IMR-90 (cell line): ENCODE results near the gene ZSCAN12. TPM values are rescaled to one million over a fixed set of nuclear protein-coding genes. Genes with fewer than 3 reads are reported as not detected.

ENCODE experiments used
- ATAC-seq: fragments of 200-7000 bp; cut with Tn5 transposase; 2 replicates; pipeline ENCODE4 v1.9.1; 2020; ENCODE audit warnings: low read depth, mild to moderate bottlenecking, moderate library complexity
- BruUV-seq: library from RNA; stranded (reverse); fragments of 400-500 nt; replicated peaks from 2 replicates; lab custom pipeline; 2021; lab: Mats Ljungman, UMichigan
- CTCF ChIA-PET: fragments of 300-600 bp; formaldehyde crosslinking; extraction: SDS; loops from one replicate; lab custom pipeline; 2021; ENCODE audit warnings: antibody characterized with exemption; lab: Yijun Ruan, JAX
- POLR2A ChIA-PET: fragments of 300-600 bp; sonication (Branson Sonifier 250); formaldehyde crosslinking; loops from one replicate; lab custom pipeline; 2022; ENCODE audit warnings: antibody characterized with exemption; ENCODE audit not compliant: unreplicated experiment; lab: Charles Lee
- DNase-seq: peaks from one replicate; pipeline ENCODE4 v3.0.0; 2013
- H2AFZ ChIP-seq: replicated peaks from 2 replicates; pipeline ENCODE3; 2013; ENCODE audit warnings: low read length, mild to moderate bottlenecking; ENCODE audit not compliant: poor library complexity
- H2AK5ac ChIP-seq: 2 replicates; pipeline ENCODE4 v1.6.1; 2013; ENCODE audit warnings: low read depth, low read length, inconsistent platforms
- H2AK9ac ChIP-seq: replicated peaks from 2 replicates; pipeline ENCODE3; 2013; ENCODE audit warnings: mild to moderate bottlenecking, low read depth, low read length, moderate library complexity; ENCODE audit not compliant: poor library complexity
- H2BK120ac ChIP-seq: 2 replicates; pipeline ENCODE4 v1.6.1; 2013; ENCODE audit warnings: low read depth, low read length, inconsistent platforms
- H2BK15ac ChIP-seq: 3 replicates; pipeline ENCODE4 v1.6.1; 2013; ENCODE audit warnings: low read depth, low read length, inconsistent platforms
- H2BK20ac ChIP-seq: 2 replicates; pipeline ENCODE4 v1.6.1; 2013; ENCODE audit warnings: low read depth, mild to moderate bottlenecking, inconsistent platforms, low read length, moderate library complexity
- H2BK5ac ChIP-seq: 2 replicates; pipeline ENCODE4 v1.6.1; 2013; ENCODE audit warnings: mild to moderate bottlenecking, low read depth, low read length, inconsistent platforms; ENCODE audit not compliant: poor library complexity, severe bottlenecking
- H3K14ac ChIP-seq: replicated peaks from 2 replicates; pipeline ENCODE4 v1.6.1; 2013; ENCODE audit warnings: low read depth, low read length, inconsistent platforms
- H3K18ac ChIP-seq: 2 replicates; pipeline ENCODE4 v1.6.1; 2013; ENCODE audit warnings: low read depth, low read length, control low read depth
- H3K23ac ChIP-seq: 2 replicates; pipeline ENCODE4 v1.6.1; 2013; ENCODE audit warnings: low read depth, low read length, inconsistent platforms
- H3K27ac ChIP-seq: 2 replicates; pipeline ENCODE4 v1.5.1; 2013; ENCODE audit warnings: mild to moderate bottlenecking, control low read depth, low read length; ENCODE audit not compliant: insufficient read depth
- H3K27me3 ChIP-seq: 2 replicates; pipeline ENCODE4 v1.6.1; 2013; ENCODE audit warnings: low read length; ENCODE audit not compliant: control insufficient read depth, insufficient read depth
- H3K36me3 ChIP-seq: 2 replicates; pipeline ENCODE4 v1.6.1; 2013; ENCODE audit warnings: low read length, mixed read lengths; ENCODE audit not compliant: control insufficient read depth, insufficient read depth
- H3K4ac ChIP-seq: 2 replicates; pipeline ENCODE4 v1.6.1; 2013; ENCODE audit warnings: low read depth, low read length, inconsistent platforms
- H3K4me1 ChIP-seq: 2 replicates; pipeline ENCODE4 v1.6.1; 2013; ENCODE audit warnings: low read length, mixed read lengths; ENCODE audit not compliant: control insufficient read depth, insufficient read depth
- H3K4me2 ChIP-seq: 2 replicates; pipeline ENCODE4 v1.6.1; 2013; ENCODE audit warnings: low read depth, mild to moderate bottlenecking, control low read depth, low read length, moderate library complexity
- H3K4me3 ChIP-seq: 2 replicates; pipeline ENCODE4 v1.5.1; 2013; ENCODE audit warnings: low read depth, mild to moderate bottlenecking, control low read depth, low read length, moderate library complexity; ENCODE audit not compliant: insufficient read depth
- H3K56ac ChIP-seq: 2 replicates; pipeline ENCODE4 v1.6.1; 2013; ENCODE audit warnings: low read length, inconsistent platforms; ENCODE audit not compliant: insufficient read depth; ENCODE audit errors: extremely low read depth
- H3K79me1 ChIP-seq, 2 experiments: 2 replicates each; pipeline ENCODE4 v1.6.1; 2013; ENCODE audit warnings: low read length in 2 of 2, inconsistent platforms in 1 of 2, low read depth in 1 of 2
- H3K9ac ChIP-seq: 2 replicates; pipeline ENCODE4 v1.6.1; 2013; ENCODE audit warnings: low read depth, low read length, control low read depth
- H3K9me1 ChIP-seq: 2 replicates; pipeline ENCODE4 v1.6.1; 2013; ENCODE audit warnings: low read length, inconsistent platforms; ENCODE audit not compliant: insufficient read depth
- H3K9me3 ChIP-seq: 2 replicates; pipeline ENCODE4 v1.6.1; 2013; ENCODE audit warnings: low read length; ENCODE audit not compliant: control insufficient read depth, insufficient read depth
- H4K20me1 ChIP-seq: 2 replicates; pipeline ENCODE4 v1.6.1; 2013; ENCODE audit warnings: low read length, inconsistent platforms; ENCODE audit not compliant: insufficient read depth
- H4K5ac ChIP-seq: 2 replicates; pipeline ENCODE4 v1.6.1; 2013; ENCODE audit warnings: mild to moderate bottlenecking, low read depth, low read length, control low read depth
- H4K8ac ChIP-seq, 2 experiments: 2 replicates each; pipeline ENCODE4 v1.6.1; 2013; ENCODE audit warnings: low read depth in 2 of 2, low read length in 2 of 2, control low read depth in 1 of 2, inconsistent platforms in 1 of 2
- H4K91ac ChIP-seq: 2 replicates; pipeline ENCODE4 v1.6.1; 2013; ENCODE audit warnings: low read depth, low read length, inconsistent platforms; ENCODE audit not compliant: insufficient read depth
- BHLHE40 ChIP-seq: fragments of 150-350 bp; IDR thresholded peaks from 2 replicates; pipeline ENCODE4 v1.6.1; 2016; ENCODE audit warnings: mild to moderate bottlenecking, low read depth, low read length
- CEBPB ChIP-seq: IDR thresholded peaks from 2 replicates; pipeline ENCODE4 v1.6.1; 2012; ENCODE audit warnings: low read depth, low read length, improper control_type of control experiment
- CHD1 ChIP-seq: IDR thresholded peaks from 2 replicates; pipeline ENCODE4 v1.6.1; 2012; ENCODE audit warnings: low read depth, low read length, improper control_type of control experiment
- CTCF ChIP-seq: conservative IDR thresholded peaks from 2 replicates; pipeline ENCODE4 v1.5.1; 2012; ENCODE audit warnings: mild to moderate bottlenecking, low read depth, low read length, improper control_type of control experiment
- ELK1 ChIP-seq: fragments of 150-350 bp; IDR thresholded peaks from 2 replicates; pipeline ENCODE4 v1.6.1; 2016; ENCODE audit warnings: low read depth, mild to moderate bottlenecking, low read length, moderate library complexity, borderline replicate concordance
- FOS ChIP-seq: fragments of 150-350 bp; IDR thresholded peaks from 2 replicates; pipeline ENCODE4 v1.6.1; 2016; ENCODE audit warnings: low read depth, low read length
- MAFK ChIP-seq: IDR thresholded peaks from 2 replicates; pipeline ENCODE4 v1.6.1; 2012; ENCODE audit warnings: low read depth, low read length, improper control_type of control experiment
- MAZ ChIP-seq: IDR thresholded peaks from 2 replicates; pipeline ENCODE4 v1.6.1; 2012; ENCODE audit warnings: low read depth, mild to moderate bottlenecking, low read length, improper control_type of control experiment, moderate library complexity, borderline replicate concordance
- MXI1 ChIP-seq: IDR thresholded peaks from 2 replicates; pipeline ENCODE4 v1.6.1; 2012; ENCODE audit warnings: low read depth, mild to moderate bottlenecking, low read length, moderate library complexity, borderline replicate concordance
- NFE2L2 ChIP-seq: fragments of 150-350 bp; IDR thresholded peaks from 2 replicates; pipeline ENCODE4 v1.6.1; 2016; ENCODE audit warnings: low read depth, mild to moderate bottlenecking, low read length
- POLR2A ChIP-seq: IDR thresholded peaks from 2 replicates; pipeline ENCODE4 v1.6.1; 2012; ENCODE audit warnings: mild to moderate bottlenecking, low read depth, low read length
- RAD21 ChIP-seq: IDR thresholded peaks from 2 replicates; pipeline ENCODE4 v1.6.1; 2012; ENCODE audit warnings: low read length, improper control_type of control experiment
- RCOR1 ChIP-seq: IDR thresholded peaks from 2 replicates; pipeline ENCODE4 v1.6.1; 2012; ENCODE audit warnings: mild to moderate bottlenecking, low read length, improper control_type of control experiment; ENCODE audit not compliant: insufficient replicate concordance
- RFX5 ChIP-seq: IDR thresholded peaks from 2 replicates; pipeline ENCODE4 v1.8.0; 2012; ENCODE audit warnings: low read depth, mild to moderate bottlenecking, low read length, moderate library complexity
- SMC3 ChIP-seq: fragments of 150-350 bp; IDR thresholded peaks from 2 replicates; pipeline ENCODE4 v1.6.1; 2016; ENCODE audit warnings: low read depth, mild to moderate bottlenecking, antibody characterized with exemption, low read length, moderate library complexity
- USF2 ChIP-seq: fragments of 150-350 bp; IDR thresholded peaks from 2 replicates; pipeline ENCODE4 v1.6.1; 2017; ENCODE audit warnings: mild to moderate bottlenecking, antibody characterized with exemption, low read length, low read depth
- WGBS, 2 experiments: methylation state at CpG; one replicate each; pipeline versions ENCODE4 v1.1.5 to v1.1.7; 2013; ENCODE audit warnings: missing lambda C conversion rate in 2 of 2; ENCODE audit not compliant: insufficient read length in 1 of 2; ENCODE audit errors: extremely low coverage in 2 of 2; 5-methylcytosine and 5-hydroxymethylcytosine counted together
- dilution Hi-C: fragments of 300-500 bp; cut with HindIII; formaldehyde crosslinking; loops from one replicate; pipeline ENCODE4 v1.14.3; 2018; ENCODE audit warnings: low sequenced_read_pairs; ENCODE audit not compliant: unreplicated experiment
- in situ Hi-C: fragments of 300-500 bp; cut with MboI; formaldehyde crosslinking; loops from 3 replicates; pipeline ENCODE4 v1.14.3; 2019; ENCODE audit warnings: low sequenced_read_pairs, inconsistent platforms, mixed read lengths
- intact Hi-C: fragments of 100-400 bp; cut with micrococcal nuclease; formaldehyde crosslinking; loops from 2 replicates; pipeline ENCODE4 v1.10.0; 2022
- polyA plus RNA-seq, 3 experiments: library from polyadenylated mRNA; depleted of rRNA; stranded (reverse); fragments of >200 nt; gene quantifications; 2 replicates each; pipeline ENCODE4 v1.2.3, GENCODE V29; 2012; ENCODE audit warnings: low replicate concordance in 1 of 3
- total RNA-seq: library from RNA; depleted of rRNA; stranded (reverse); fragments of >200 nt; gene quantifications from 2 replicates; pipeline ENCODE4 v1.2.3, GENCODE V29; 2012

ZSCAN12 gene
- total and polyA plus RNA-seq, 2 of the 4 experiments (the other 2 are of a cell fraction) = 2.0 to 6.5 TPM

GRCh38 chr6:28368522-28368921 is 31.0 kb downstream of the ZSCAN12 start:
- Histone ChIP-seq H2BK20ac (no peak overlapping the region), H3K4ac (no peak overlapping the region), H2BK120ac (no peak overlapping the region), H3K4me1 (no peaks in the 10 kb centered on the region), H3K79me1 (no peaks in the 10 kb centered on the region; a peak in 1 of 4 replicates), H2BK15ac (no peak overlapping the region), H4K5ac (no peak overlapping the region), H4K91ac (no peak overlapping the region), H3K27me3 (no peaks in the 10 kb centered on the region), H3K27ac (no peak overlapping the region), H3K9me1 (no peaks in the 10 kb centered on the region), H3K4me2 (no peak overlapping the region), H4K8ac (no peak overlapping the region), H2AK9ac (no peak overlapping the region), H3K4me3 (no peak overlapping the region), H3K9me3 (no peaks in the 10 kb centered on the region), H3K18ac (no peak overlapping the region), H3K56ac (no peak overlapping the region), H3K14ac (no peak overlapping the region), H2AK5ac (no peak overlapping the region), H2BK5ac (no peak overlapping the region), H2AFZ (no peak overlapping the region), H3K36me3 (peaks cover 18% of the 10 kb centered on the region), H4K20me1 (no peaks in the 10 kb centered on the region), H3K9ac (no peak overlapping the region), H3K23ac (no peak overlapping the region)
- in situ Hi-C loops = no loop called here
- no peak for ATAC-seq
- BruUV-seq = no TSS peak
- intact Hi-C loops = no loop called here
- DNase-seq = no peak
- ChIA-PET CTCF (no interaction called here), POLR2A (no interaction called here)
- no CpG with 5 or more reads among the region's 4 CpGs for WGBS, 2 experiments
- dilution Hi-C loops = no loop called here
- TF ChIP-seq RAD21 (no peak), MAZ (no peak), USF2 (no peak), RFX5 (no peak), RCOR1 (no peak), MXI1 (no peak), BHLHE40 (no peak), POLR2A (no peak), CEBPB (no peak), ELK1 (no peak), MAFK (no peak), FOS (no peak), CTCF (no peak), NFE2L2 (no peak), CHD1 (no peak), SMC3 (no peak)
